HepG2 (cell line): ENCODE measurements around the gene ZNF10.

Experiments used
- MZF1 ChIP-seq: sonication (generic); formaldehyde crosslinking; IDR thresholded peaks from 2 replicates; pipeline ENCODE4 v1.8.1; 2023; ENCODE audit warnings: mild to moderate bottlenecking, missing genetic modification reagents, borderline replicate concordance
- POLR2AphosphoS5 ChIP-seq: IDR thresholded peaks from 2 replicates; pipeline ENCODE4 v1.6.1; 2012; ENCODE audit warnings: low read depth, low read length
- RBFOX2 ChIP-seq: fragments of 200-400 bp; formaldehyde crosslinking; IDR thresholded peaks from 2 replicates; pipeline ENCODE4 v1.6.1; 2017; ENCODE audit warnings: low read depth, mild to moderate bottlenecking, low read length
- STAT6 ChIP-seq: sonication (generic); formaldehyde crosslinking; IDR thresholded peaks from 2 replicates; pipeline ENCODE4 v1.4.0; 2020; ENCODE audit warnings: missing genetic modification reagents, mild to moderate bottlenecking, borderline replicate concordance
- ZFP37 ChIP-seq: sonication (generic); formaldehyde crosslinking; IDR thresholded peaks from 2 replicates; pipeline ENCODE4 v1.4.0; 2020; ENCODE audit warnings: missing genetic modification reagents, borderline replicate concordance
- ZNF501 ChIP-seq: sonication (generic); formaldehyde crosslinking; IDR thresholded peaks from 2 replicates; pipeline ENCODE4 v1.5.1; 2020; ENCODE audit warnings: mild to moderate bottlenecking, moderate library complexity, missing genetic modification reagents
- ZNF747 ChIP-seq: sonication (generic); formaldehyde crosslinking; IDR thresholded peaks from 2 replicates; pipeline ENCODE4 v1.8.1; 2023; ENCODE audit warnings: missing genetic modification reagents, mild to moderate bottlenecking, borderline replicate concordance

- TF ChIP-seq STAT6 (CRISPR knock-in tag), result no peak
- no peak for TF ChIP-seq RBFOX2
- no peak for TF ChIP-seq POLR2AphosphoS5
- TF ChIP-seq ZNF747 (CRISPR knock-in tag), result no peak
- TF ChIP-seq MZF1, result no peak
- no peak for TF ChIP-seq ZFP37 (CRISPR knock-in tag)
- no peak for TF ChIP-seq ZNF501 (CRISPR knock-in tag)
Measured at GRCh38 chr12:133203344-133204263, 73.2 kb downstream of the ZNF10 start.
